Islet precursor cell (in vitro differentiated cells): ENCODE measurements around the gene SNN.

Experiments
- DNase-seq: peaks from one replicate; pipeline ENCODE4 v3.0.0-alpha.2; 2018

SNN gene

DNA sequence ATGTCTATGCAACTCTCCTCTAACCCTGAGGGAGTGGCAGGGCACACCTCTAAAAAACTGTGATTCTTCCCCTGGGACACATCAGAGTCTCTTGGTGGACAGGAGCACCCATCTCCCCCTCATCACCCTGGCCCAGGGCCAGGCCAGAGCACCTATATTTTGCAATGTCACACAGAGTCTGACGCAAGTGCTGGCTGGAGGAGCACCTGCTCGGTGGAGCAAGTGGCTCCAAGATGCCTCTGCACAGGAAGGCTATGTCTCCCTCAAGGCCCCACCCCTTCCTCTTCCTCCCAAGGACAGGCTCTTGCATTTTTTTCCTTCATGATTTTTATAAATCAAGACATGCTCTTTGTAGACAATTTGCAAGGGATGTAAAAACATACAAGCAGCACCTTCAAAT, 13.3 kb downstream of the SNN start:
- DNase-seq: peak; percentile 40

DNA sequence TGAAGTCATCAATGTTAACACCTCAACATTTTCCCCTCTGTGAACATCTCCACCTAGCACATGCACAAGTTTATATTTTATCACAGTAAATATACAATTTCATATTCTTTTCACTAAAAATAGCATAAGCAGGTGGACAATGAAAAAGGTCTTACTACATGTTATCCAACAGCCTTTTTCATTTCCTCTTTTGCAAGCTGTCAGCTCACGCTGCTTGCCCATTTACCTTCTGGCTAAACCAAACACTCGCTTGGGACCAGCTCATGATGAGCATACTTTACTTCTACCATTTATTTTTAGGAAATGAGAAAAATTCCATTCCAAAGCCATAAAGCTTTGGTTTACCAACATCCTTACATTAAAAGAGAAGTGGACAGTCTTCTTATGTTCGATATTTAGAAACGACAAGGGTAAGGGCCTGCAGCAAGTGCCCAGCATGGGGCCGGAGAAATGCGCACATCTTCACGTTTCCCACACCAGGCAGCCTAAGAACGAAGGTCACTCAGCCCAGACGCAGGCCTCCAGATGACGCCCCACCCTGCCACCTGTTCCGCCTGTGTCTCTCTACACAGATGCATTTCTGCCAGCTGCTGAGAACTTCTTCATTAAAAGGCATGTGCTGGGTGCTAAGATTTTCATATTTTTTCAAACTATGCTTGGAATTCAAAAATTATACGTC, 13.9 kb downstream of the SNN start:
- DNase-seq: no peak

DNA sequence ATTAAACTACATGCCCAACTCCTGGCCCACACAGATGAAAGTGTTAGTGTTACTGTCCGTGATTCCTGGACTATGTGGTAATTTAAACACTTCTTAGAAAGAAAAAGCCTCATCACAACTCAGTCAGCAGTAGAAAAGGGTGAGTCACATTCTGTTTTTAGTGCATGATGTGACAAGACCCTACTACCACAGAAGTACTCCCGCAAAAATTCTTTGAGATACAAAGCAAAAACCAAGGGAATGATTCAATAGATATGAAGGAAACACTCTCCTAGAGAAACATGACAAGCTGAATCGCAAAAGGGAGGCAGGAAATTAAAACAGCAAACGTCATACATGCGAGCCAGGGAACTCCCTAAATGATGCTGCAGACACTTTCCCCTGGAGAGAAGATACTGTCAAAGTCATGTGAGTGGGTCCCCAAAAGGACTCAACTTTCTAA, 14.4 kb downstream of the SNN start:
- DNase-seq: no peak

DNA sequence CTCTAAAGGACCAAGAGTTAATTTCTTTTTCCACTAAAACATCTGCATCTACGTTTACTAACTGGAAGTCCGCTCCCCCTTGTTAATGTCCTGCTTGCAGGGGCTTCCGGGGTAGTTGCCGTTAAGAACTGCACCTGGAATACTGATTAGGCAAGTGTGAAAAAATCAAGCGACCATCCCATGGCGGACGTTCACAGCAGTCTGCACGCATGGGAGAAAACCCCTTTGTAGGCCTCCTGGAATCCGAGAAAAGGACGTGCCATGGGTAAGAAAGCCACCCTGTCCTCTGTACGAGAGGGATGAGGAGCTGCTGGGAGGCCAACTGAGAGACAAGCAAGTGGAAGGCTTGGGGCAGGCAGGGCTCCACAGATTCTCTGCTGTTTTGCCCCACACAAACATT, 14.9 kb downstream of the SNN start:
- peak; percentile 36 for DNase-seq

DNA sequence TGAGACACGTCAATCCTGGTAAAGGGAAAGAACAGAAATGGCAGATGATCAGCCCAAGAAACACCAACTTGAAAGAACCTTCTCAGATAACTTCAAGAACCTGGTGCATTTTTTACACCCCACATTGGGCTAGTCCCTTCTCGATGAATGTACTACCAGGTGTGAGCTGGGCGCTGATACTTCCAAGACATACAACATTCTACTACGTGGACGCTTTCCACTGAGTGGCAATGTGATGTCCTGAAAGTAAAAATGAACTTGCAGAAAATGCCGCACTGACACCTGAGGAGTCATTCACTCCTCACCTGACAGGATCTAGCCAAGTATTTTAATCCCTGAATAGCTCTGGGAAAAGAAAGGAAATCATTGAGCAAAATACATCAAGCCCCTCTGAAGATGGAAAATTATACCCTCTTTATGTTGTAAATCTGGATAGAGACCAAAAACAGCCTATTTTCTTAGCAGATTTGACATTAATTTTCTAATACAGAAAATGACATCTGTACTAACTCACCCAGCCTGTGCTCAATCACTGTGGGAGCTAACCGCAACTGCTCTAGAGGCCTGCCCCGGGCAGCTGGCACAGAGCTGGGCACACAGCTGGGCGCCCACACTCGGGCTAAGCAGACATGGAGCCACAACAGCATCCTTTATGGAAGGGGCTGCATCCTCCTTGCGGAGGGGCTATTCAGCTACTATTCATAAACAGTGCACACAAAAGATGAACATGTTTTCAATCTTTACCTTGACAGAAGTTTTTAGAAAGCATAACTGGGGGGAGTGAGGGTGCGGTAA, 16.2 kb downstream of the SNN start:
- DNase-seq: no peak

DNA sequence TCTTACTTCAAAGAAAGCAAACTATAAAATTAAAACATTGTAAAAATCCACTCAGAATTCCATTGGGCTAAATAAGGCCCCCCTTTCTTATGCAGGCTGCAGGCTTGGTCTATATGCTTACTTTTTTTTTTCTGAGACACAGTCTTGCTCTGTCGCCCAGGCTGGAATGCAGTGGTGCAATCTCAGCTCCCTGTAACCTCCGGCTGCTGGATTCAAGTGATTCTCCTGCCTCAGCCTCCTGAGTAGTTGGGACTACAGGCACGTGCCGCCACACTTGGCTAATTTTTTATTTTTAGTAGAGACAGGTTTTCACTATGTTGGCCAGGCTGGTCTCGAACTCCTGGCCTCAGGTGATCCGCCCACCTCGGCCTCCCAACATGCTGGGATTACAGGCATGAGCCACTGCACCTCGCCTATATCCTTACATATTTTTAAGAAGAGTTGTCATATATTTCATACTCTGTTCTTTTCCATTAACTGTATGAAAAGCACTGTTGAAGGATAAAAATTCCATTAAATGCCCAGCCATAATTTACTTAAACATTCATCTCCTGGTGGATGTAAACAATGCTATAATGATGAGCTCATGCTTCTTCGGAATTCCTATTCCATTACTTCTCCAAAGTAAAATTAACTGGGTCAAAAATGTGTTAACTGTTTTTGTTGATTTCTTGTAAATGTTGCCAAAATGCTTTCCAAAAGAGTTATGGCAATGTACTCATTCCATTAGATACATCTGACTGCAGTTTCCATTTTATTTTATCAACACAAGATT, 17.8 kb downstream of the SNN start:
- no peak for DNase-seq

DNA sequence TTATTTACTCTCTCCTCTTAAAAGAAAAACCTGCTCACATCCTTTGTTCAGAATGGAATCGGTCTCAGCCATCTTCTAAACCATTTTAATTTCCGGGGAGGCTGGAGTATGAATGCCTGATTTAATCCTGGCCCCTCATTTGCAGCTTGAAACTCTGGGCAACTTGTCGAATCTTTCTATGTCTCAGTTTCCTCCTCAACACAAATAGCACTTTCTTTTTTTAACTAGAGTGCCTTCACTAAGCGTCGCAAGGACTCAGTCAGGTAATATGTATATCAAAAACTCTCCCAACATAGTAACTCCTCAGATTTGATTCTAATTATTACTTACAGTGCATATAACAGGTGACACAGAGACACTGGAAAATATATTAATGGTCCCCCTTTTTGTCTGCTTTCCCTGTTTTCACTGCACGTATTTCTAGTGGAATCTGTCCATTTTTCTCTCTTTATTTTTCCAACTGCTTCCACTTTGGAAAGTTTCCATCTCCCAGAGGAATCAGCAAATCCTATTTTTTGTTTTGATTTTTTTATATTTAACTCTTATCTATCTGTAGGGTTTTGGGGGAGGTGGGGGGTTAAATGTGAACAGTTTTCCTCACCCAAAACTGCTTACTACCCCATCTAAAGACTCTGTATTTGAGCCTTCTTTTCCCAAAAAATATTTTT, 18.6 kb downstream of the SNN start:
- no peak for DNase-seq

DNA sequence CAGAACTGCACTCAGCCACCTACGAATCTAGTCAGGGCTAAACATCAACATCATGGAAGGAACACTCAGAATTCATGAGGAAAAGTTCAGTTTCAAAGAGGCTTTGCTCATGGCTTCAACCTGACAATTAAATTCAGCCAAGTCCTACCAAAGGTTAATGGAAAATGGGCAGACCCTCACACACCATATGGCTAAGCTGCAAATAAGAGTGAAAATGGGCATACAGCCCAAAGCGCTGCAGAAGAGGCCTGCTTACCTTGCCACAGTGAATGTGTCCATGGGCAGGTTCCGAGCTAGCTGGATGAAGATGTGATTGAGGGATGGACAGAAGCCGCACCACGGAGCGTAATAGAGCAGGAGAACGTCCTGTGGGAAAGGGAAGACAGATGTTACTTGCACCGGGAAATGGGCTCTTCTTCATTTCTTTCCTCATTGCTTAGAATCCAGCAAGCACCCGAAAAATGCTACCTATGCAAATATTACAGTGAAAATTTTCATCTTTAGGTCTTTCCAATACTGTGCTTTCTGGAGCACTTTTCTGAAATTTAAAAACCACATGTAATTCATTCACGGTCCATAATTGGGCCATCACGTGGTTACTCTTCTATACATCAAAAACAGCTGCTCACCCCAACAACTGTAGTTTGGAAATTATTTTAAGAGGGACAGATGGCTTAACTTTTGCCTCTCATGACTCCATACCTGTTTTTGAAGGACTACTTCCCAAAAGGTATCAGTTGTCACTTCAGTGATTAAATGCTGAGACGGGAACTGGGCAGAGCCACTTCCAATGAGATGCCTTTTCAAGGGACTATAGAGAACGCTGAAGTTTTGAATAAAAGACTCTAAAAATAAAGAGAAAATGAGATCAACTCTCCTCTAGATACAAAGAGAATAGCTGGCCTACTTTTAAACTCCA, 19.6 kb downstream of the SNN start:
- DNase-seq: peak; percentile 28

DNA sequence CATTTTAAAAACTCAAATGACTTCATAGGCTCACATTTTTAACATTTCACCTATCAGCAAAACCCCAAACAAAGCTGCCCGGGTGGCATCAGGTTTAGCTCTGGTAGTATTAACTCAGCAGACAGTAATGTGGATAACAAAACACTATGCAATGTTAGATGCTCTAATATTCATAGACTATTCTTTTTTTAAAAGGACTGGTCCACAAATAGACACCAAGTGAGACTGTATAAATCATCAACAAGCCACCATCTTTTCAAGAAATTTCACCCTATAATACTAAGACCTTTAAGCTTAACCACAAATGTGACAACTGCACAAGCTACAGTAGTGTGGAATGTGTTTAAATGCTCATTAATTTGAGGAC, 20.2 kb downstream of the SNN start:
- no peak for DNase-seq

DNA sequence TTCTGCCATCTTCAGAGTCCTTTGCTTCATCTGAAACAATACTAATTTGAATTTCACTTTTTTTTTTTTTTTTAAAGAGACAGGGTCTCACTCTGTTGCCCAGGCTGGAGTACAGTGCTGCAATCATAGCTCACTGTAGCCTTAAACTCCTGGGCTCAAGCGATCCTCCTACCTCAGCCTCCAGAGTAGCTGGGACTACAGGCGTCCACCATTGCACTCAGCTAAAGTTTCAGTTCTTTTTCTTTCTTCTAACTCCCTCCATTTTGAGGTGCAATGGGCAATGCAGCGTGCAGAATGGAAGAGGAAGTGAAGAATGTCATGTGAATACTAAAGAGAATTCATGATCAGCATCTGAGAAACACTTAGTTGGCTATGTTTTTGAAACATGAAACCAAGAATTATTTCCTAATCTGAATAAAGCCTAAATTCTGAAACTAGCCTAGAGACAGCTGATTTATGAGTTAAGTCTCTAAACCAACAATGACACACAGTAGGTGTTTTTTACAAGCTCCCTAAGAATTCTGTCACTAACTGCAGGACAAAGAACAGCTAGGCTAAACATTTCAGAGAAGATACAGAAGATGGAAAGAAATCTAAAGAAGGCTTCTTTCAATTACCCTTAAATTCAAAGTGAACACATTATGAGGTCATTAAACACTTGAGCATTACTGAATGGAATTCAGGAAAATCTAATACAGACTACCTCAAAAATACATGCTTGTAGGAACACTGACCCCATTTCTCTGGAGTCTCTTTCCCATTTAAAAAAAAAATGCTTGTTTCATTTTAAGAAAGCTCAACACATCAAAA, 21.0 kb downstream of the SNN start:
- no peak for DNase-seq

DNA sequence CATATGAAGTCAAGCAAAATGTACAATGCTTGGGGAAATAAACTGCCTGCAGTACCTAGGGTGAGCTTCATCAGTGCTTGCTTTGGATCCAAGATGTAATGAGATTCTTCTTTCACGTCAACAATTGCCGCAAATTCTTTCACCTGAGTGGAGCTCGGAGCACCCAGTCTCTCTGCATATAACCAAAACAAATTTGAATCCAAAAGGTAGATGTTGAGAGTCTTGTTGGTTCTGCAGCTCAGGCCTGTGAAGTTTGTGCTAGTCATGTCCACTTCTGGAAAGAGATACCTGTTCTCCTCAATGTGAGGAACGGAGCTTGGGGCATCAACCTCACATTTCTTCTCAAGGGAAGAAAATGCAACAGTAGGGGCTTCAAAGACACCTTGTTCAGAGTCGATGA, 23.0 kb downstream of the SNN start:
- DNase-seq: no peak

DNA sequence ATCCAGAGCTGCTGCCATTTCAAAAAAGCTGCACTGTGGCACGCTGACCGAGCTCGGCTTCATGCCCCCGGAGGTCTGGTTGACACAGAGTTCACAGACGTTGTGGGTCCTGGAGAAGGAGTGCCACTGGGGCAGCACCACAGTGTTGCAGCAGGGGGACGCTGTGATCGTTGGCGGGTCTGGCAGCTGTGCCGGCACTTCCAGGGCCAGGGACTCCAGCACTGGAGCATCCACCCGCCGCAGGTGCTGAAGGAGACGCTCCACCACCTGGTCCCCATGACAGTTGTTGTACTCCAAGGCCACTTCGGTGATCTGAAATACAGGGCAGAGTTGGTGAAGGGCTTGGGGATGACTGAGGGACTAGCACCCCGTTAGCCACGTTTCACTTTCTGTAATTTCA, 23.5 kb downstream of the SNN start:
- DNase-seq: peak; percentile 32

DNA sequence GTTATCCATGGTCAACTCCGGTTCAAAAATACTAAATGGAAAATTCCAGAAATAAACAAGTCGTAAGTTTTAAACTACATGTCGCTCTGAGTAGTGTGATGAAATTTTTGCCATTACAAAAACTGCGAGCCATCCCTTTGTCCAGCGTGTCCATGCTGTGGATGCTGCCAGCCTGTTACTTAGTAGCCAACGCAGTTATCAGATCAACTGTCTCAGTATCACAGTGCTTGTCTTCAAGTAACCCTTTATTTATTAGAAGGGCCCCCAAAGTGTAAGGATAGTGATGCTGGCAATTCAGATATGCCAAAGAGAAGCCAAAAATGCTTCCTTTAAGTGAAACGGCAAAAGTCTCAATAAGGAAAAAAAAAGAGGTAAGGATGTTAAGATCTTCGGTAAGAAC, 23.9 kb downstream of the SNN start:
- DNase-seq: no peak

DNA sequence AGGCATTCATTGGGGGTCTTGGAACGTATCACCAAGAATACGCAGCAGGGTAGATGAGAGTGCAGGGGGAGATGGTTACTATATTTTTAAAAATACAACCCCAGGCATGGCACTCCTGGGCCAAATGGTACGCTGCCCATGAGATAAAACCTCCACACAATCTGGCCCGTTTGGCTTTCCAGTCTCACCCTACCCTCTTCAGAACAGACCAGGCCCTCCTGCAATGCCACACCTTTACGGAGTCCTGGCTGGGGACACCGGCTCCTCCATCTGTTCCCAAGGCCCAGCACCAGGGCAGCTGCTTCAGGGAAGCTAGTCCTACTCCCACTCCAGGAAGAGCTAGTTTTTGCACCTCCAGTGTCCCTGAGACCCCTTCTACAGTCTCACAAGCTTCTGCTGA, 24.4 kb downstream of the SNN start:
- DNase-seq: peak; percentile 32

DNA sequence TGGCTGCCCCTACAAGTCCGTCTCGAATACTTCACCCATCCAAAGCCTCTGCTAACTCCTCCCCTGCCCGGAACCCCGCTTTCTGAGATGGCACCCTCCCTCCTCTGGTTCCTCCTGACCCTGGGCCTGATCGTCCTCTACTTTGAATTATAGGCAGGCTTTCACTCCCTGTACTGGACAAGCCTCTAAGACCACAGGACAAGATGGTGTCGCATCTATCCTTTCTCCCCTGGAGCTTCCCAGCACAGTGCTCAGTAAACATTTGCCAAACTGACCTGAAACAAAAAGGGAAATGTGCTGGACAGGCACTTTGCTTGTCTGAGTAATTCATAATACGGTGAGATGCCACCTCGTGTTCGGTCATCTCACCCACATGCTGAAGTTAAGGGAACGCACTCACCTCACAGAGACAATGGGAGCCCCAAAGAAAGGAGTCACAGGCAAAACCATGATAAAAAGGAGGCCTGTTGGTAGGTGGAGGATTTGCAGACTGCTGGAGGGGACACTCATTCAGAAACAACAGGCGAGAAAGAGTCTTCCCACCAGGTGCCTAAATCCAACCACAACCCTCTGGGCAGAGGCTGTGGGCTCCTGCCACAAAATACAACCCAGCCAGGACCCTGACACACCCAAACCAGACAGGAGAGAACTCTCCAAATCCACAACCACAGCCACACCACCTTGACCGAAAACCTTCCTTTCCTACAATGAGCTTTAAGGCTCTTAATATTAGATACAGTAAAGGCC, 28.2 kb downstream of the SNN start:
- DNase-seq: no peak

DNA sequence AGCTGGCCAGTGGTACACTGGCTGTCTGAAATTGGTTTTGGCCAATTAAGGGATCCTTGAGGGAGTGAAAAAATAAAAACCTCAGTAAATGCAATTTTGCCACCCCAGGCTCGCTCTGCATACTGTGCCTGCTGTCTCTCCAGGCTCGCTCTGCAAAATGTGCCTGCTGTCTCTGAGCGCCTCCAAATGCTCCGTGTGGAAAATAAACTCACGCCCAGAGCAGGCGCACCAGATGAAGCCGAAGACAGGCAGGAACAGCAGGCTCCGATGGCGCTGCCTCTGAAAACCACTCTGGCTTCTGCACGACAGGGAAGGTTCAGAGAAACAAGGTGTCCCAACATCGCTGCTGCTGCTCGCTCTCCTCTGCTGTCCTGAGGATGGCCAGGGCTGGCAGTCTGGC, 29.1 kb downstream of the SNN start:
- no peak for DNase-seq

DNA sequence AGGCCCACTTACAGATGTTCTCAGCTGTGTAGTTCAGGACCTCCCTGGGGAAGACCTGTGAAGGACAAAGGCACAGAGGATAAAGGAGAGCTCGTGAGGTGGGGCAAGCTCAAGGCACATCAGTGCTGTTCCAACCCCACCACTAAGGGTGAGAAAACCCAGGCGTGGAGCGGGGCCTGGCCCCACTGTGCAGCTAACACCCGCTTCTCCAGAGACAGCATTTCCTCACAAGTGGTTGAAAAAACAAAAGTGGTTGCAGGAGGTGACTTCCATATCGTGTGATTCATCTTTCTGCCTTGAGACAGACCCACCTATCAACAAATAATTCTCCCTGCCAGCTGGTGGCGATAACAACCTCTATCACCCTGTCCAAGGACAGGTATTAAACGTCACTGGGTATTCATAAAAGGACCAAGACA, 30.0 kb downstream of the SNN start:
- no peak for DNase-seq

DNA sequence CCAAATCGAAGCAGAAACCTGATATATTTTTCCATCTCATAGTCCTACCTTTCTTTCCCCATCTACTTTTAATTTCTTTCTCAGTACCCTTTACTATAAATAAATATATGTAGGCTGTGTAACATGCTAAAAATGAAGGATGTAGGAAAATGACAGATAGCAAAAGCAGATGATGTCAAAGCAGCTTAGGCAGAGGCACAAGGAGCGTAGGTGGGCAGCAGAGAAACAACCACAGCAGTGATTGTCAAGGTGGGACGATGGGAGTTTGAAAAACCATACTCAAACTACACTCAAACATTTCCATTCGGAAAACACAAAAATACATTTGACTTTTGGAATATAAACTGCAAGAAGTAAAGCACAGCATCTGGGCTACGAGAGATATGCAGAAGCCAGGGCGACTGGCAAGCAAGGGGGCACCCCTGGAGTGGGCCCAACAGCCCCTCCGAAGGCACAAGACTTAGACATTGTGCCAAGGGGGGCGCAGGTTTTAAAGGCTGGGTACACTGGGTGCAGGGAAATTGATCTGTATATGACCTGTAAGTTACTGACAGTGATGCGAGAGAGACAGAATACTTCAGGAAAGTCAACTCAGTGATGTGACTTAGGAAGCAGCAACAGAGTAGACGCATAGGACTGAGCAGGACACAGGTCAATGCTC, 31.1 kb downstream of the SNN start:
- DNase-seq: no peak

DNA sequence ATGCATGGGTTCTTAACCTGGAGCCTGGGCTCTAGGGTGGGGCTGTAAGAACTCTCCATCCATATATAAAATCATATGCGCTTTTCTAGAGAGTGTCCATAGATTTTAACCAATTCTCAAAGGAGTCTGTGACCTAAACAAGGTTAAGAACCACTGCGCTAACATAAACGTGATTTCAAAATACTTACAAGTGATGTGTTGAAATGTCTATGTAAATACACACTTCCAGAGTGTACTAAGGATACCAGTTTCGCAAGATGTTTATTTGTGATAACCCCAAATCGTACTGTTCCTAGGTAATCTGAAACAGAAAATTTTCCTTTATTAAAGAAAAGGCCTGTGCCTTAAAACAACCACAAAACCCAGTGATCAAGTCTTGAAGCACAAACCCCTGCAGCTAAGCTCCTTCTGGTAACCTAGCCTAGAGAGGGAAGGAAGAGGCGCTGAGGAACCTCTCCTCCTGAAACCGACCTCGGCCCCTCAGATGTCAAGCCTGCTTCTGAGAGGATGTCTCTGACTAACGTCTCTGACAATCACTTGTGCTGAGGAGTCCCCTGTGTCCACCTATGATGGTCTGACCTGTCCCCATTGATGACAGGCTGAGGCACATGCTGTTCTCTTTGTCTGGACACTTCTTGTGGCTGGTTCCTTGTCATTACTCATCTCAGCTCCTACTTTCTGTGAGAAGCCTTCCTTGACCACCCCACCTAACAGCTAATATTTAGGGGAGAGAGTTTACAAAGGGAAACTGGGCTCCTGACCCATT, 32.2 kb downstream of the SNN start:
- no peak for DNase-seq
